CD4-positive, alpha-beta T cell treated with Interleukin-15 for 1 hour (primary cell): Measurements from ENCODE around the gene GRB2.

Experiments
- DNase-seq: peaks from one replicate; pipeline ENCODE4 v3.0.0-alpha.2; 2020

The GRB2 gene

DNA sequence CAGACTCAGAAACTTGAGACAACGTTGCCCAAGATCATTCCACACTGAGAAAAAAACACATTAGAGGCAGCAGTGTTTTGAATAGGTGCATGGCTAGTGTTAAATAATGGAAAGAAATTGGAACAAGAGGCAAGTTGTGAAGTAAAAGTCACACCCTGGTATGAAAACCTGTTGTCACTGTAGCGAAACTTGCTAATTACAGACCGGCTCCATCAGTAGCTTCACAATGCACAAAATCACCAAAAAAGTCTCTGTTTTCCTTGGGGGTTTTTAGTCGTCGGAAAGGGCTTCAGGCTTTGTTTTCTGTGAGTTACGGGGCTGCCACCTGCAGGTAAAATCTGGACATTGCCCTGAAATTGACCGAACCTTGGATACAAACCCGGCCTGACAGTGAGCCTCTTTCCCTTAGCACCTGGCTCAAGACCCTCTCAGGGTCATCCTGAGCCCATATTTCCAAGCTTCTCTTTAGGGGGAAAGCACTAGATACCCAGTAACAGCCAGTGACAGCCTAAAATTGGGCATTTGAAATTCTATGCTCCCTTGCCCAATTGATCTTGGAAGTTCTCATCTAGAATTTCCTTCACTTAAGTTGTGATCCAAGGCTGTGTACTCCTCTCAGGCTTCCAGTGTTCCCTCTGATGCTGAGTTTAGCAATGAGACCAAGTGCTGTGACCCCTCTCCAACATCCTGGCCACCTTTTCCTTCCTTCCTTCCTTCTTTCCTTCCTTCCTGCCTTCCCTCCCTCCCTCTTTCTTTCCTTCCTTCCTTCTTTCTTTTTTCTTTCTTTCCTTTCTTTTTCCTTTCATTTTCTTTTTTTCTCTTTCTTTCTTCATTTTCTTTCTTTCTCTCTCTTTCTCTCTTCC lies 7.2 kb upstream of the GRB2 start:
- DNase-seq = peak; percentile 74

GRCh38 chr17:75411328-75412067 lies 6.0 kb upstream of the GRB2 start:
- DNase-seq = no peak

- no peak for DNase-seq
Measured at GRCh38 chr17:75410141-75410540, 4.7 kb upstream of the GRB2 start.

DNA sequence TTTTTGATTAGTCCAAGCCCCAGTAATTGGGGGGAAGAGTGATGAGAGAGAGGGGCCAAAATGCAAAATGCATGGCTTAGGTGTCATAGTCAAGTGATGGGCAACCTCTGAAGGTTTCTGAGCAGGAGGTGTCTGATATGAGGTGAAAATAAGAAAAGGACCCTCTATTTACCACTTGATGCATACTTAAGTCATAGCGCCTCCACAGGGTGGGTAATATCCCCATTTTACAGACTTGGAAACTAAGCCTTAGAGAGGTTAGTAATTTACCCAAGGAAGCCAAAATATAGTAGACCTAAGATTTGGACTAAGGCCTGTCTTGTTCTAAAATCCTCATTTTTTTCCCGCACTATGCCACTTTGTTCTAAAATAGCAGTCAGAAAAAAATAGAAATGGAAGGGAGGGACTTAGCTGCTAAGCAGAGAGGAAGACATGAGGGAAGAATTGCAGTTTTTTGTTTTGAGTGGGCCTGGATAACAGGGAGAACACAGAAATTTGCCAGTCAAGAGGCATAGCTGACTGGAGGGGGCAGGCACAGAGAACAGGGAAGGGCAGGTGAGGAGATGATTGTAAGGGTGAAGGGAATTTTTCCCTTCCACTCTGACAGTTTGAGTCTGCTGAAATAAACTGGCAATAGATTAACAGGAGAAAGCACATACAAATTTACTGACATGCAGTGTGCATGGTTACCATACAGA lies 2.3 kb upstream of the GRB2 start:
- DNase-seq = no peak

- DNase-seq = no peak
Measured at GRCh38 chr17:75406222-75406615, 741 bp upstream of the GRB2 start.

- peak; percentile 47 for DNase-seq
Measured at GRCh38 chr17:75404731-75405364, 630 bp downstream of the GRB2 start.

GRCh38 chr17:75404223-75404730 lies 1.2 kb downstream of the GRB2 start:
- DNase-seq = peak; percentile 36

- no peak for DNase-seq
Measured at GRCh38 chr17:75403131-75403530, 2.3 kb downstream of the GRB2 start.

DNA sequence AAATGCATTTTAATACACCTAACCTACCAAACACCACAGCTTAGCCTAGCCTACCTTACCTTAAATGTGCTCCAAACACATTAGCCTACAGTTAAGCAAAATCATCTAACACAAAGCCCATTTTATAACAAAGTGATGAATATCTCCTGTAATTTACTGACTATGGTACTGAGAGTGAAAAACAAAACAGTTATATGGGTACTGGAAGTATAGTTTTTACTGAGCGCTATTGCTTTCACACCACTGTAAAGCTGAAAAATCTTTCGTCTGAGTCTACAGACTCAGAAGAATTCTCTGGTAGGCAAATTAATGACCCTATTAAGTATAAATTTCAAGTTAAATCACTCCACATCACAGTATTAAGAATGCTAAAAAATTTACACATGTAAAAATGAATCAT lies 3.5 kb downstream of the GRB2 start:
- no peak for DNase-seq

- no peak for DNase-seq
Measured at GRCh38 chr17:75400326-75400939, 5.0 kb downstream of the GRB2 start.

DNA sequence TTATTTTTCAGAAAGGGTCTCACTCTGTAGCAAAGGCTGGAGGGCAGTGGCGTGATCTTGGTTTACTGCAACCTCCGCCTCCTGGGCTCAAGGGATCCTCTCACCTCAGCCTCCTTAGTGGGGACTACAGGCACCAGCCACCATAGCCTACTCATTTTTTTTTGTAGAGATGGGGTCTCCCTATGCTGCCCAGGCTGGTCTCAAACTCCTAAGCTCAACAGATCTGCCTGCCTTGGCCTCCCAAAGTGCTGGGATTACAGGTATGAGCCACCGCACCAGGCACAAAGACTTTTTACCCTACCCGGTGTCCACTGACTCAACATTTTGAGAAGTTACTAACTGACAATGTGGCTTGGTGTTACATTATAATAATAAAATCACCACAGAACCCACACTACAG lies 7.2 kb downstream of the GRB2 start:
- no peak for DNase-seq

- no peak for DNase-seq
Measured at GRCh38 chr17:75397217-75397616, 8.3 kb downstream of the GRB2 start.

GRCh38 chr17:75396796-75397195 lies 8.7 kb downstream of the GRB2 start:
- DNase-seq = no peak

GRCh38 chr17:75396025-75396424 lies 9.5 kb downstream of the GRB2 start:
- no peak for DNase-seq

DNA sequence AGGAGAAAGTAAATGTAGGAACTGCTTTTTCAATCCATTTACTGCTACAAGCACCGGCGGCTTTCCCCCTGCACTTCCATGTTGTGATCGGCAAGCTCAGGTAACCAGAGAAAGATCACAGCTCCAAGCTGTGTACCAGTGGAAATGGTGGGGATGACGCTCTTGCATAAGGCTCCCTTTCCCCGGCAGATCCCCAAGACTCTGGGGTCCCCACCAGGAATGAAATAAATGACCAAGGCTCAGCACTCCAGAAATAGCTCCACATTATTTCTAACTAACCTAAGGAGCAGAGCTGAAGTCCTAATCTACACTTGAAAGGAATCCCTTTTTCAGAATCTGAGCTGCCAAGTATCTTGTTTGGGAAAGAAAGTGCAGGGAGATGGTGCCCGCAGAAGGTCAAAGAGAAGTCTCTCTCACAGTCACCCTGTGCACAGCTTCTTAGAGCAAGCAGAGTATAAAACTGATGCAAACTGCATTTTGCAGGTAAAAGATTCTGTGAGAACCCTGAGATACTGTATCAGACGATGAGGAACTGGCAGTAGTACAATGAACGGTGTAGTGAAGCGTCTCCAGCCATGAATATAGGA lies 11.1 kb downstream of the GRB2 start:
- DNase-seq = no peak

- peak; percentile 89 for DNase-seq
Measured at GRCh38 chr17:75393523-75394331, 11.8 kb downstream of the GRB2 start.

DNA sequence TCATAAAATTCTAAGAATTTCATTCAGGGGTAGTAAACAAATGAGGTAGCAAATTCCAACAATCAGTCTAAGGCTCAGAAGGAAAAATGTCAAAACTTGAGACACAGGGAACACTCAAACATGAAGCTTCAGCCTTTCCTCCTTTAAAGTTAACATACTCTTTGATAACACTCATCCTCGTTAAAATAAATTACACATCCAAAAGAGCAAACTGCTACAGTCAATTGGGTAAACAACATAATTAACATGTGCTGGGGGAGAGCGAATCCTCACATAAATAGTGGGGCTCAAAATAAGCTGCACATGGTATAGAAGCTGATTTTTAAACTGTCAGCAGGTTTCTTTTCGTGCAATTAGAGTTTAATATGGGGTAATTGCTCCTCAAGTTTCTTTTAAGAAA lies 12.9 kb downstream of the GRB2 start:
- no peak for DNase-seq

- DNase-seq = no peak
Measured at GRCh38 chr17:75390982-75391381, 14.5 kb downstream of the GRB2 start.

DNA sequence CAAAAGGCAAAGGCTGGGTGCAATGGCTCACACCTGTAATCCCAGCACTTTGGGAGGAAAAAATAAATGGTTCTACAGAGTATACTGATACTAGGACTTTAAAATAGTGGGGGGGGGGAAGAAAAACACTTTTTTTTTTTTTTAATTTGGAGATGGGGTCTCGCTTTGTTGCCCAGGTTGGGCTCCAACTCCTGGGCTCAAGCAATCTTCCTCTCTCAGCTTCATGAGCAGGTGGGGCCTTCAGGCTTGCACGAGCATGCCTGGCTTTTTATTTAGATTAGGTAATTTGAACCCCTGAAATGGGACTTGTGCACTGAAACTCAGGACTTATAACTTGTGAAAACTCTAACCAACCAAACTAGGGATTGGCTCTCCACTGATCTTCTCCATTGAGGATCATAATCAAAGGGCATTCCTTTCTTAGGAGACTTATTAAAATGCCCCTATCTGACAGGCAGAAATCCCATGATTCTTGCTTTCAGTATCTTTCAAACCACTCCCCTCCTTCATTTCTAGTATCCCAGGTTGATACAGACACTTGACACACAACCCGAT lies 16.9 kb downstream of the GRB2 start:
- no peak for DNase-seq

GRCh38 chr17:75387771-75388170 lies 17.7 kb downstream of the GRB2 start:
- DNase-seq = no peak

DNA sequence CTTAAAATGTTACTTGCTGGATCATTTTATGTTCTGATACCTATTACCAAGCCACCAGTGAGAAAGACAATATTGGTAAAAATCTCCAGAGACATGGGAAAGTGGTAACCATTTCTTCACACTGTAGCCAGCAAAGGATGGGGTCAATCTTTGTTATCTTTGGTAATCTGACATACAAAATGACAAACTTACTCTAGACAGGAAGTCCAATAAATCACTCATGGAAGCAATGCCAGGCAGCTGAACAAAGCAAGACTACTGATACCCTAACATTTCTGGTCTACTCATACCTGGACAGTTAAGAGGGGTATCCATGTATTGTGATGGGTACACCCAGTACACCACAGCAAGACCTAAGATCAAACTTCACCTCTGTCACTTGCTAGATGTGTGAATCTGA lies 19.0 kb downstream of the GRB2 start:
- no peak for DNase-seq
